Stimulated activated CD8-positive, alpha-beta memory T cell treated with anti-CD3 and anti-CD28 coated beads, Interleukin-4, amount 100 ng/mL, for 1 hour (primary cell): ENCODE data around the gene PTPRN2.

Source experiments
- DNase-seq, 2 donors: peaks; one replicate each; pipeline ENCODE4 v3.0.0-alpha.2; 2020; ENCODE audit warnings: low read depth in 2 of 2, low spot score in 1 of 2

Gene PTPRN2

DNA sequence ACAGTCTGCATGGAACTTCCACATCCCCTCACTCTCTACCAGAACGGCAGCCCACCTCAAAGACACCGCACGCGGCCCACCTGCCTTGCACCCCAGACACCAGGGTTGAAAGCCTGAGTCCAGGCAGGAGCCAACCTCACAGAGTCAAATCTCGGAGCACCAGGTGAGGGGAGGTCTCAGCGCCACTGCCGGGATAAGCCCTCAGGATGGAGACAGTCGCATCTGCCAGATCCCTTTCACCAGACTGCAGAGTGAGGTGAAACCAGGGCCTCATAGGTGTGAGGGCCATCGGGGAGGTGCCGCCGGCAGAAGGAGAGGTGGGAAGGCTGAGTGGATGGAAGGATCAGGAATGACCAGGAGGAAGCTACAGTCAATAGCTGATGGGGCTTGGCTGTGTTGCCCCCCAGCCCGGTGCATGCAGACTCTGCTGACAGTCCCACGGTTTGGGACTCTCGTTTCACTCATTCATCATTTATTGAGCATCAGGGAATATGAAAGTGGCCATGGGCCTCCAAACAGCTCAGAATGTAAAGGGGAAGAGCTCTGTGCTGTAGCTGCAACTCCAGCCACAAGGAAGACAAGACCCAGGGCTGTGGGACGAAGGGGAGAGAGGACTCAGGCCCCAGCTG is 315.0 kb downstream of the PTPRN2 start:
- no peak for DNase-seq

DNA sequence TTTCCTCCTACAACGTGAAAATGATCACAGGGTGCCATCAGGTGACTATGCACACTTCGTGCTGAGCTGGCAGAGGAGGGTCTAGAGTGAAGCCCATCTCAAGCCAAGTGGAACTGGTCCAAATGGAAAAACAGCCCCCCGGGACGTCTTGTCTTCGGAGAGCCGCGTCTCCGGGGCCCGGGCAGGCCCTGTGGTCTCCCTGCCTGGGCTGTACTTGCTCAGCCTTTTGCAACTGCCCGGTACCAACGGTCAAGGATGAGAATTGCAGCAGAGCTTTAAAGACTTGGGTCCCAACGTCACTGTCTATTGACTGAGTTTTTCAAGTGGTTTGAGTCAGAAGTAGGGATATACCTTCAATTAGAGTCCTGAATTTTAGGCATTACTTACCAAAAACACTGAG is 315.5 kb downstream of the PTPRN2 start:
- DNase-seq = no peak

DNA sequence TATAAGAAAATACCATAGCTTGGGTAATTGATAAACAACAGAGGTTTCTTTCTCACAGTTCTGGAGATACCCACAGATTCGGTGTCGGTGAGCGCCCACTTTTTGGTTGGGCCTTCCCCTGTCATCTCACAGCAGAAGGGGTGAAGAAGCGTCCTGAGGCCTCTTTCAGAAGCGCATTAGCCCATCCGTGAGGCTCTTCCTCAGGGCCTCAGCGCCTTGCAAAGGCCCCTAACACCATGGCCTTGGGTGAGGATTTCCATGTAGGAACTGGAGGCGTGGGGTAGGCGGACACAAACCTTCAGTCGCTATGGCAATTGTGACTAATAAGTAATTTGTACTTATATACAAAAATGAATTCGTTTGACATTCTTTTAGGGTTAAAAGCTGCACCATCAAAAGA is 316.0 kb downstream of the PTPRN2 start:
- DNase-seq = no peak

DNA sequence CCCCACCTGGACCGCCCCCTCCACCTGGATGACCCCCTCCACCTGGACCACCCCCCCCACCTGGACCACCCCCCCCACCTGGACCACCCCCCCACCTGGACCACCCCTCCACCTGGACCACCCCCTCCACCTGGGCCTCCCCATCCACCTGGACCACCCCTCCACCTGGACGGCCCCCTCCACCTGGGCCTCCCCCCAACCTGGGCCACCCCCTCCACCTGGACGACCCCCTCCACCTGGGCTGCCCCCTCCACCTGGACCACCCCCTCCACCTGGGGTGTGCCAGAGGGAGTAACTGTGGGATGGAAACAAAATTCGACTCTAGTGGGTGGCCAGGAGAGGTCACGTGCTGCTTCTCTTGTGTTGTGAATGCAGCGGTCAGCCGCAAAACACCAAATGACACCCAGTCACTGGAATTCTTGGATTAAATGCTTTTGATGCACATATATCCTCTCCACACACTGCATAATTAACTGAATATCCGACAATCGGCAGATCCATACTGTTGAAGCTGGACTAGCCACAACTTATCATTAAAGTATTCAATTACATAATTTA is 316.7 kb downstream of the PTPRN2 start:
- no peak for DNase-seq

DNA sequence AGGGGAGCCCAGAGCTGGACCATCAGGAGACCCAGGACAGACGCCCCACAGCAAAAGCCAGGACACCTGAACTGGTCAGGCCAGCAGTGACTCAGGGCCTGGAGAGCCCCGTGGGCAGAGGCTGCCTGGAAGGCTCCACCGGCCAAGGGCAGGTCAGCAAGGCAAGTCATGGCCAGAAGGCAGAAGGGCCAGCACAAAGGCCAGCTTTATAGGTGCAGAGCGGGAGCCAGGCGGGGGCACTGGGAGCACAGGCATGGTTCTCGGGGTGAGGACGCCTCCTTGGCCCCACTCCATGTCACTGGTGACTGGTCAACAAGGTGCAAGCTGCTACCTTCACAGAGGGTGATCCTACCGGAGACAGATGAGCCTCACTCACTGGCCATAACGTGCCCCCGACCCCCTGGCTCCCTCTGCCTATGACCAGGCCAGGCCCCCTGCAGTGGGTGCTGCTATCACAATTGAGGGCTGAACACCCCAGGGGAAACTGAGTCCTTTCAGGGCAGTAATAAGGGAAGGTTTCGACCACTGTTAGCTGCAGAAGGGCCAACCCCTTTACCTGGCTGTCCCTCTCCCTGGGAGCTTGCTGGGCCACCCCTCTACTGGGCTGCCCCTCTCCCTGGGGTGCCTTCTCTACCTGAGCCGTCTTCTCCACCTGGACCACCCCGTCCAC is 317.4 kb downstream of the PTPRN2 start:
- DNase-seq = no peak

DNA sequence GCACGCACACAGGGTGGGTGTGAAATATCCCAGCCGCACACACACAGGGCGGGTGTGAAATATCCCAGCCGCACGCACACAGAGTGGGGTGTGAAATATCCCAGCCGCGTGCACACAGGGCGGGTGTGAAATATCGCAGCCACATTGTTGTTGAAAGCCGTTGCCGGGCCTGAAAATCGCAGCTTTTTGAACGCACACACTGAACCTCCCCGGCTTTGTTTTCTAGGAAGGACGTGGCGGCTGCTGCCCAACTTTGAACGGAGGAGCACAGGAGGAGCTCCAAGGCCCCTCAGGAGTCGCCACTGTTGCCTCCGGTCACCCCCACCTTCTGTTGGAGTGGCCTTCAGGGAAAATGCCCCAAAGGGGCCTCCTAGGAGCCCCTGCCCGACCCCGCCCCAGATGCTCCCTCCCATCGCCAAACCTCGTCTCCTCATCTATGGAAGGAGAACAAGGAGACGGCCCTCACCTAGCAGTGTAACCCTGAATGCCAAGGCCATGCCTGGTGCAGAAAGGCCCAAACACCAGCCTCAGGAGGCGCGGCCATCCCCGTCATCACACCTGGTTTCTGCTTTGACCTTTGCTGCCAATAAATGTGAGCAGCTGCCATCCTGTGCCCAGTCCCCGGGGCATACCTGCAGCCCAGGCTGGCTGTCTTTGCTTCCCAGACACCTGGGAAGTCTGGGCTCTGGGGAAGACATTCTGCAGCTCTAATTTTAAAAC is 318.6 kb downstream of the PTPRN2 start:
- DNase-seq = no peak

DNA sequence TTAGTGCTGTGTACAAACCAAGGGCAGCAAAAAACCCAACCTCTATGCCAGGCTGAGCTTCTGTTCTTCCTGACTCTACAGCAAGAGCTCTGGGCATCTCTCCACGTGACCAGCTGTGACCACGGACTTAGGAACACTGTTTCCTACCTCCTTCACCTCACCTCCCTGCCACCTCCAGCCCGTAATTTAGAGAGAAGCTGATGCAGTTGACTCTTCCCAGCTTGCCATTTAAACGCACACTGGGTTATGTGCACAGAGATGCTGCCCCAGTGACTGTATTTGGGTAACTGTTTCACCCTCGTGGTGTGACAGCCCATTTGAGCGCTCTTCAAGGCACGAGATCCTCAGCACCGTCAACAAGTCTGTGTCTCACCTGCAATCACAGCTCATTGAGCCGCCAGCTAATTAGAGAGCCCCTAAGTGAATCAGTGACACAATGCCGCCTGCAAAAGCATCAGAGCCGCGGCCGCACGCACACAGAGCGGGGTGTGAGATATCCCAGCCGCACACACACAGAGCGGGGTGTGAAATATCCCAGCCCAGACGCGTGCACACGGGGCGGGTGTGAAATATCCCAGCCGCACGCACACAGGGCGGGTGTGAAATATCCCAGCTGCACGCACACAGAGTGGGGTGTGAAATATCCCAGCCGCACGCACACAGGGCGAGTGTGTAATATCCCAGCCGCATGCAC is 319.7 kb downstream of the PTPRN2 start:
- DNase-seq = no peak

DNA sequence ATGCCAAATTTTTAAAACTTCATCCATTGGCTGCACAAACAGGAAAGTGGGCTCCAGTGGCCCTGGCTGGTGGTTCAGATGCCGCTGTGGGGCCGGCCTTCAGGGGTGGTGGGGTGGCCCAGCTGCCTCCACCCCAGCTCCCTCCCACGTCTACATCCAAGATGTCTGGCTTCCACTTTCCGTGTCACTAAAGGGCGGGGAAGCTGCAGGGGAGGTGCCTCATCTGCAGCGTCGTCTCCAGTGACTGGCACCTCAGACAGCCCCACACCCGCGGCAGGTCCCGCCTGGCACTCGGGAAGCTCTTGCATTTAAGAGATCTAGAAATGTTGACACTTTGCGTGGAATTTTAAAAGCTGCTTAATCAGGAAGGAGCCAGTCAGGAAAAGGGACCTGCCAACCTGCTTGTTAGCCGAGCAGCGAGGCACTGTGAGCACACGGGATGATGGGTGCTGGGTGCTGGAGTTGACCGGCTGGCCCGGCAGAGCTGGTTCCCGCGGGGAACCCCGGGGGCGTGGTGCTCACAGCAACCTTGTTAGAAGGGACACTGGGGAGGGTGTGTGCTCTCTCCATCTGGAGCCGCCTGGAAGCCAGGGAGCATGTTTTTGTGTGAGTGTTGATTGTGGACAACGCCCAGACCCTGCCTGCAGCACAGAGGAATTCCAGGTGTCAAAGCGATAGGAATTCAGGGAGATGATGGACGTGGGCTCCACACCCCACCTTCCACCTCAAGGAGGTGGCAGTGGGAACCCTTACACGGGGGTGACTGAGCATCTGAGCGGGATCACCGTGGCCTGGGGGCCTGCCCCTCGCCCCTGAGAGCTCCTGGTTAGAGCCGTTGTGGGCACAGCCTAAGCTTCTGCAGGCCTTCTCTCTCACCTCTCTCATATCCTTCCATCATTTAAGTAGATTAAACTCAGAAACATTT is 320.5 kb downstream of the PTPRN2 start:
- DNase-seq = no peak

DNA sequence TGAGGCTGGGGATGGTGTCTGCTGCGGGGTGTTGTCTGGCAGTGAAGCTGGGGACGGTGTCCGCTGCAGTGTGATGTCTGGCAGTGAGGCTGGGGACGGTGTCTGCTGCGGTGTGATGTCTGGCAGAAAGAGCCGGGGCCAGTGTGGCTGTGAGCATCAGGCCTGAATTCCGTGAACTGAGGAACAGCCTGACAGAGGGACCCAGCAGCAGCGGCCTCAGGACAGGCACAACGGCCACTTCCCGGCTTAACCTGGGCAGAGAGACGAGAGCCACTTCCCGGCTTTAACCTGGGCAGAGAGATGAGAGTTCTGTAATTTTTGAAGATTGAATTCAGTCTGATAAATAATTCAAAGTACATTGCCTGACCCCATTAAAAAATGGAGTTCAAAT is 321.2 kb downstream of the PTPRN2 start:
- DNase-seq = no peak

DNA sequence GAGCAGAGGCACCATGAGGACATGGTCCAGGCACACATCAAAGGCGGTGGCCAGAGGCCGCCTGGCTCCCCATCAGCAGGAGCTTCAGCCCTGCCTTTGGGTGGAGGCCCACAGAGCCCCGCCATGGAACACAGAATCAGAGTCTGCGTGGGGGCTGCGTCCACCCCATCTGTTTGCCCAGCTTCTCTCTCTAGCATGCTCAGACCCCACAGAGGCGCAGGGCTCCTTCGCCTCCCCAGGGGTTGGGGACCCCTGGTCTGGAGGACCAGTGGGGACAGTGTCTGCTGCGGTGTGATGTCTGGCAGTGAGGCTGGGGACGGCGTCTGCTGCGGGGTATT is 321.9 kb downstream of the PTPRN2 start:
- DNase-seq = no peak

DNA sequence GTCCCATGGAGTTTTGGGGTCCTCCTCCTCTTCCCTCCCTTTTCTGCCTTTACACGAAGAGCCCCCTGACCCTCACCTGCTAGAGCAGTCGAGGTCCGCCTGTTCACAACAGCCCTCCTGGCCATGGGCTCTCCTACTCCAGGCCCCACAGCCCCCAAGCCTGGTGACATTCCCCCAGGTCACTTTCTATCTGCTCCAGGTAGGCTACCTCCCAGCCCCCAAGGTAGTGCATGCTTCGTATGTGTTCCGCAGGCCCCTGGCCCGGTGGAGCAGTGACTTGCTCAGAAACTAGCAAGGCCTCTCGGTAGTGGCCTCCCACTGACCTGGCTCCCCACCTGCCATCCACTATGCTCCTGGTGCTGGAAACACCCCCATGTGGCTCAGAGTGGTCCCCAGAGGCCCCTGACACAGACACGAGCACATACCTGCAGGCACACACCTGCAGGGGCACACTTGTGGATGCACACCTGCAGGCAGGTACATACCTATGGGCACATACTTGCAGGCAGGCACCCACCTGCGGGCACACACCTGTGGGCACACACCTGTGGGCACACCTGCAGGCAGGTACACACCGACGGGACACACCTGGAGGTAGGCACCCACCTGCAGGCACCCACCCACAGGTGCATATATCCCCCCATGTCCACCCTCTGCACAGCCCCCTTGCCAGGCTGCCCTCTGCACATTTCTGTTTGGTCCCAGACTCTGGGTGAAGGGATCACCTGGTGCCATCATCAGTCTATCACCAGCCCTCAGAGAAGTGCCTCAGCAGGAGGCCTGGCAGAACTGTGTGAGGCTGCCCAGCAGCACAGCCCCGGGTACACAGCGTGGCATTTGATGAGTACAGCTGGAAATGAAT is 322.5 kb downstream of the PTPRN2 start:
- no peak for DNase-seq

DNA sequence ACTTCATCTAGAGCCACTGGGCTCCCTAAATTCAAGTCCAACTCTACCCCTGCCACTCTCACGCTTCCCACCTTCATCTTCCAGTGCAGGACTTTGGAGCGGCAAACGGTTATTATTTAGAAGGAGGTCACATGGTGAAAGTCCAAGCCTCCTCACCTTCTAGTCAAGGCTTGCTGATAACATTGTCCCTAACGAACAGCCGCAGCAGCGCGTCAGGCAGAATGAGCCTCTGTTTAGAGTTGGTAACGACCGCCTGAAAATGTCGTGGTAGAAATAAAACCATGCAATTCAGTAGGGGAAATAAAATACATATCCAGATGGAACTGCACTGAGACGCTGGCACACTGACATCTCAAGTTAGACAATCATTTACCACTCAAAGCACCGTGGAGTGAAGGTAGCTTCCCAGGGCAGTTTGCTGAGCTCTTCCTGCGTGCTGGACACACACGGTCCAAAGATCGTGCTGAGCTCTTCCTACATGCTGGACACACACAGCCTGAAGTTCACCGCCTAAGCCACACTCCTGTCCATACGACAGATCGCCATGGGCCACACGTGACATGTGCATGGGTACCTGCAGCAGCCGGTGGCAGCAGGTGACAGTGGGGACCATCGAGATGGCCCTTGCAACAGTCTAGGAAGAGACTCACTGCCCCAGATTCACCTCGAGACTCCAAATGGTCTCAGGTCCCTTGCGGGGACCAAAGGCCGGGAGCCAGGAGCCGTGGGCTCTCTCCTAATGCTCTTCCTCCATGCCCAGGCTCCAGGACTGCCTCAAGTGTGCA is 323.5 kb downstream of the PTPRN2 start:
- DNase-seq = no peak

DNA sequence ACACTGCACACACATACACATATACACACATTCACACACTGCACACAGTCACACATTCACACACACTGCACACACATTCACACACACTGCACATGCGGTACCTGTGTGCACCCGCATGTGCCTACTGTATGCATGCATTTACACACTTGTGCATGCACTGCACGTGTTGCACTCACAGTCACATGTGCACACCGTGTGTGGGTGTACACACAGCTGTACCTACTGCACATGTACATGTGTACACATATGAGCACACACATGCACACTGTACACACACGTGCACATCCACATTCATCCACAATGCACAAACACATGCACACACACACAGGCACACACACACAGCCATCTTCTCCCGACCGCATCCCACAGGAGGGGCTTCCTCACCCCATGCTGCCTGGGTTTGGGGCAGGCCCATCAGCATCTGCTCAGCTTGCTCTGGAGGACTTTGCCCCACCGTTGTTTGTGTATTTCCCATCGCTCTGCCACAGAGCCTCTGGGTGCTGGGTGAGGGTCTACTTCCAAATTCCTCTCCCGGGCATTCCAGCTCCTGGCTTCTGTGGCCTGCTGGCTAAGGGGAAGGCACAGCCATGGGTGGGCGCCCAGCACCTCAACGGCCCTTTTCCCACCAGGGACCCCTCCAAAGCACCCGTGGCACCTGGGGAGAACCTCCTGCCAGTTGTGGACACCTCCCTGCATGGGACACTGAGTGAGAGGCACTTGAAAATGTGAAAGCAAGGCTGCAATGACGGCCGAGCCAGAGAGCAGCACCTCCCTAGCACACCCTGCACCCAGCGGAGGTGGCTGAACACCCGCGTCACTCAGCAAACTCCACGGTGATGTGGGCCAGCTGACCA is 324.3 kb downstream of the PTPRN2 start:
- no peak for DNase-seq

DNA sequence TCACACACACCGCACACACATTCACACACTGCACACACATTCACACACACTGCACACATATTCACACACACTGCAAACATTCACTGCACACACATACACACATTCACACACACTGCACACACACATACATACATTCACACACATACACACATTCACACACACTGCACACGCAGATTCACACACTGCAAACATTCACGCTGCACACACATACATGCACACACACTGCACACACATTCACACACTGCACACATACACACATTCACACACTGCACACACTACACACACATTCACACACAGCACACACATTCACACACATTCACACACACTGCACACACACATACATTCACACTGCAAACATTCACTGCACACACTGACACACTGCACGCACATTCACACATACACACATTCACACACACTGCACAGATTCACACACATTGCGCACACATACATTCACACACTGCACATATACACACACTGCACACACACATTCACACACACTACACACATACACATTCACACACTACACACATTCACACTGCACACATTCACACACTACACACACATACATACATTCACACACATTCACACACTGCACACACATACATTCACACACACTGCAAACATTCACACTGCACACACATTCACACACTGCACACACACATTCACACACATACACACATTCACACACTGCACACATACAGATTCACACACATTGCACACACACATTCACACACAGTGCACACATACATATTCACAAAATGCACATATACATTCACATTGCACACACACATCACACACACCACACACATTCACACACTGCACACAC is 325.1 kb downstream of the PTPRN2 start:
- DNase-seq = no peak

DNA sequence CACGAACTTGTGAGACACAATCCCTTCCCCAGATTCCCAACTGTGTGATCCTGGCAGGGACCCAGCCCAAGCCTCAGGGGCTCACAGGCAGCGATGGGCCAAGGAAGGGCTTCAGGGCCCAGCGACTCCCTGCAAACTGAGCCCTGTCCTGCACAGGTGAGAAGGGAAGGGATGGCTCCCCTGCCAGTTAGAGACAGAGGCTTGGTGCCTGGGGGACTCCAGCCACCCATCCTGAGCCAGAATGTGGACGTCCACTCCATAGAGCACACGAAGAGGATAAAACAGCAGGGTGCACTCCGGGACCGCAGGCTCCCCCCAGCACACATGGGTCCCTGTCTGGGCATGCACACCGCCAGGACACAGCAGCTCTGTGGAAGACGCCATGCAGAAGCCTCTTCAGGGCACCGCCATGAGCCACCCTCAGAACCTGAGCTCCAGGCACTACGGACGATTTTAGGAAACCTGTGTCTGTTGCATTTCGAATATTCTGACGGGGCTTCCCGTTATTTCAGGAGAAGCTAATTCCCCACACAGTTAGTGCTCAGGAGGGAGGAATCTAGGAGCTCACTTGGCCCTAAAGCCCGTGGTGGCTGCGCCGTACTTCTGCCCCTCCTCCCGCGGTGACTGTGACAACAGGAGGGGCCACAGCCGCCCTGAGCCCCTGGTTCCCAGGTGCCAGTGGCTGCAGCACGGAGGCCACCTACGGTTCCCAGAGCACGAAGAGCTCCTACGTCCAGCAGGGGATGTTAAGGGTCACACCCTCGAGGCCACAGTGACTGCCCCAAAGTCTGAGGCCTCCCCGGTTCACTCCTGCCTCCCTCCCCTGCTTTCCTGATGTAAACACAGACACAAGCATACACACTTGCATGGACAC is 326.0 kb downstream of the PTPRN2 start:
- no peak for DNase-seq
